Prostate gland (tissue), 2 donors: ENCODE results near the gene CPEB1.

ENCODE experiments used
- CTCF ChIP-seq, 4 experiments: fragments of 200-600 bp in 2 of 4; fragments of 450-650 bp in 2 of 4; sonication (generic) in 2 of 4; IDR thresholded peaks; 1 replicate in 3 of 4; 2 replicates in 1 of 4; pipeline ENCODE4 v1.5.1; 2016 to 2019; ENCODE audit warnings: antibody characterized with exemption in 4 of 4, mild to moderate bottlenecking in 2 of 4, moderate library complexity in 2 of 4
- POLR2A ChIP-seq: fragments of 450-650 bp; IDR thresholded peaks from one replicate; pipeline ENCODE4 v1.6.1; 2016; ENCODE audit warnings: antibody characterized with exemption, mild to moderate bottlenecking

- TF ChIP-seq CTCF (IDR thresholded peaks at IDR 0.05): no peak
- no peak for TF ChIP-seq POLR2A
Measured at GRCh38 chr15:82611348-82611747, 35.8 kb downstream of the CPEB1 start.
